Smooth muscle cell (in vitro differentiated cells): ENCODE data around the gene THRA. TPM values are rescaled to one million over a fixed set of nuclear protein-coding genes. Genes with fewer than 3 reads are reported as not detected.
"Not testable (repeated sequence)": the region's sequence is repeated elsewhere in the genome, so short reads cannot be mapped to it uniquely, and the experiment has no call there.

Experiments
- DNase-seq: peaks from one replicate; lab custom pipeline; 2025; ENCODE audit not compliant: unreplicated experiment; lab: John Stamatoyannopoulos, UW
- H2AFZ ChIP-seq: fragments of 200-600 bp; sonication (generic); 2 replicates; pipeline ENCODE4 v1.6.0; 2016; ENCODE audit warnings: antibody characterized with exemption, low read depth, mild to moderate bottlenecking
- H3F3A ChIP-seq: fragments of 200-600 bp; sonication (generic); 2 replicates; pipeline ENCODE4 v1.6.0; 2017; ENCODE audit warnings: antibody characterized with exemption, low read depth
- H3K27ac ChIP-seq: fragments of 200-600 bp; sonication (generic); 2 replicates; pipeline ENCODE4 v1.5.1; 2016; ENCODE audit warnings: low read depth, mild to moderate bottlenecking
- H3K27me3 ChIP-seq: fragments of 200-600 bp; sonication (generic); 2 replicates; pipeline ENCODE4 v1.6.1; 2016; ENCODE audit warnings: low read depth, mild to moderate bottlenecking
- H3K36me3 ChIP-seq: fragments of 200-600 bp; sonication (generic); 2 replicates; pipeline ENCODE4 v1.5.1; 2016; ENCODE audit warnings: low read depth
- H3K4me1 ChIP-seq: fragments of 200-600 bp; sonication (generic); 2 replicates; pipeline ENCODE4 v1.5.1; 2016; ENCODE audit warnings: low read depth
- H3K4me2 ChIP-seq: fragments of 200-600 bp; sonication (generic); 2 replicates; pipeline ENCODE4 v1.6.0; 2016; ENCODE audit warnings: mild to moderate bottlenecking
- H3K4me3 ChIP-seq: fragments of 200-600 bp; sonication (generic); 2 replicates; pipeline ENCODE4 v1.5.1; 2016; ENCODE audit warnings: mild to moderate bottlenecking
- H3K79me2 ChIP-seq: fragments of 200-600 bp; sonication (generic); 2 replicates; pipeline ENCODE4 v1.6.0; 2016; ENCODE audit warnings: low read depth, mild to moderate bottlenecking
- H3K9ac ChIP-seq: fragments of 200-600 bp; sonication (generic); 2 replicates; pipeline ENCODE4 v1.6.0; 2016; ENCODE audit warnings: low read depth
- H3K9me3 ChIP-seq: fragments of 200-600 bp; sonication (generic); replicated peaks from 2 replicates; pipeline ENCODE4 v1.5.1; 2016; ENCODE audit warnings: low read depth
- H4K20me1 ChIP-seq: fragments of 200-600 bp; sonication (generic); 2 replicates; pipeline ENCODE4 v1.6.0; 2016; ENCODE audit warnings: low read depth
- CTCF ChIP-seq: fragments of 200-600 bp; sonication (generic); IDR thresholded peaks from 2 replicates; pipeline ENCODE4 v1.5.1; 2017; ENCODE audit warnings: borderline replicate concordance, mild to moderate bottlenecking, antibody characterized with exemption; ENCODE audit not compliant: insufficient read depth, poor library complexity, severe bottlenecking
- WGBS: methylation state at CpG from one replicate; pipeline ENCODE4 v1.1.7; 2016; ENCODE audit warnings: low lambda C conversion rate; 5-methylcytosine and 5-hydroxymethylcytosine counted together
- microRNA-seq: library from miRNA; unstranded; fragments of <30 nt; microRNA quantifications from one replicate; pipeline ENCODE4, GENCODE V29; 2016; ENCODE audit warnings: borderline number of aligned reads
- polyA plus RNA-seq: library from polyadenylated mRNA; unstranded; fragments of >200 nt; fragmentation: Nextera tagmentation; extraction: Ambion mirVana; gene quantifications from 2 replicates; pipeline ENCODE4 v1.2.1, GENCODE V29; 2016
- small RNA-seq: library from RNA; depleted of rRNA; stranded (forward); fragments of <200 nt; gene quantifications from one replicate; pipeline ENCODE3, GENCODE V24; 2014
- total RNA-seq: library from RNA; depleted of rRNA; stranded (reverse); fragments of >200 nt; gene quantifications from 2 replicates; pipeline ENCODE4 v1.2.3, GENCODE V29; 2014

The THRA gene
- total and polyA plus RNA-seq, 2 experiments from 2014 or later, result 15.6 to 21.2 TPM

- peak overlapping the region; percentile 54 for H3K9ac ChIP-seq
- 36% methylated on average over 14 of the region's 14 CpGs for WGBS
- H3K4me1 ChIP-seq, result peaks cover 8% of the 10 kb centered on the region
- H3K27me3 ChIP-seq, result no peaks in the 10 kb centered on the region
- peaks cover 65% of the 10 kb centered on the region for H3K79me2 ChIP-seq
- H2AFZ ChIP-seq, result peak overlapping the region; percentile 58
- TF ChIP-seq CTCF, result no peak
- peaks cover 5% of the 10 kb centered on the region for H3K36me3 ChIP-seq
- no peaks in the 10 kb centered on the region for H4K20me1 ChIP-seq
- peaks cover 26% of the 10 kb centered on the region for H3F3A ChIP-seq
- H3K4me2 ChIP-seq, result peak overlapping the region; percentile 89
- peak overlapping the region; percentile 76 for H3K4me3 ChIP-seq
- H3K27ac ChIP-seq, result peak overlapping the region; percentile 95
- H3K9me3 ChIP-seq, result no peaks in the 10 kb centered on the region
- DNase-seq, result no peak
Observed at GRCh38 chr17:40139566-40140058, 76.8 kb downstream of the THRA start.

- not testable (repeated sequence) for H3F3A ChIP-seq, H2AFZ ChIP-seq, H3K36me3 ChIP-seq, H3K9ac ChIP-seq, H3K4me2 ChIP-seq, H3K27me3 ChIP-seq, H3K9me3 ChIP-seq, DNase-seq, H3K27ac ChIP-seq, H3K4me3 ChIP-seq, H3K4me1 ChIP-seq
- H3K79me2 ChIP-seq, result peaks cover 65% of the 10 kb centered on the region
- 100% methylated on average over 3 of the region's 3 CpGs for WGBS
- H4K20me1 ChIP-seq, result peaks cover 12% of the 10 kb centered on the region
Observed at GRCh38 chr17:40143166-40143565, 80.4 kb downstream of the THRA start.

Small RNA genes within 50 kb of the gene (microRNA-seq; reads per million reads assigned to microRNA genes)
- 3.5 reads per million for gene MIR6884

Small RNA genes within 50 kb of the gene (small RNA-seq; reads per million reads assigned to genes)
- gene SNORD124, result 1,362 reads per million, percentile 100 among the genes with 10 or more reads in this experiment

Other genes starting within 250 kb of the THRA start
- gene IKZF3, start 198.7 kb upstream of the THRA start, total RNA-seq, result under 0.01 and 0.40 TPM in 2 replicates
- gene IKZF3, start 198.7 kb upstream of the THRA start, polyA plus RNA-seq, result not detected in 2 replicates
- not detected in 2 replicates for gene ZPBP2, start 194.8 kb upstream of the THRA start, total RNA-seq
- not detected in 2 replicates for gene ZPBP2, start 194.8 kb upstream of the THRA start, polyA plus RNA-seq
- gene GSDMB, start 144.3 kb upstream of the THRA start, total RNA-seq, result 16.4 TPM in 2 replicates
- gene GSDMB, start 144.3 kb upstream of the THRA start, polyA plus RNA-seq, result 6.6 and 12.6 TPM in 2 replicates
- 29.8 and 43.5 TPM in 2 replicates for gene ORMDL3, start 135.4 kb upstream of the THRA start, total RNA-seq
- gene ORMDL3, start 135.4 kb upstream of the THRA start, polyA plus RNA-seq, result 24.7 and 34.9 TPM in 2 replicates
- gene LRRC3C, start 135.2 kb upstream of the THRA start, total RNA-seq, result not detected in 2 replicates
- gene LRRC3C, start 135.2 kb upstream of the THRA start, polyA plus RNA-seq, result not detected in 2 replicates
- gene GSDMA, start 100.0 kb upstream of the THRA start, total RNA-seq, result 0.31 and 1.3 TPM in 2 replicates
- gene GSDMA, start 100.0 kb upstream of the THRA start, polyA plus RNA-seq, result 0.28 and 0.50 TPM in 2 replicates
- 58.0 and 83.8 TPM in 2 replicates for gene PSMD3, start 82.2 kb upstream of the THRA start, total RNA-seq
- gene PSMD3, start 82.2 kb upstream of the THRA start, polyA plus RNA-seq, result 110 and 115 TPM in 2 replicates
- gene CSF3, start 47.5 kb upstream of the THRA start, total RNA-seq, result not detected in 2 replicates
- 0.80 TPM in 1 of 2 replicates, not detected in the other for gene CSF3, start 47.5 kb upstream of the THRA start, polyA plus RNA-seq
- gene MED24, start 8.6 kb upstream of the THRA start, total RNA-seq, result 68.2 and 76.9 TPM in 2 replicates
- 74.9 and 77.2 TPM in 2 replicates for gene MED24, start 8.6 kb upstream of the THRA start, polyA plus RNA-seq
- 6.0 and 12.5 TPM in 2 replicates for gene NR1D1, start 37.6 kb downstream of the THRA start, total RNA-seq
- 18.4 and 19.5 TPM in 2 replicates for gene NR1D1, start 37.6 kb downstream of the THRA start, polyA plus RNA-seq
- gene MSL1, start 59.0 kb downstream of the THRA start, total RNA-seq, result 74.9 and 79.0 TPM in 2 replicates
- 24.6 and 26.0 TPM in 2 replicates for gene MSL1, start 59.0 kb downstream of the THRA start, polyA plus RNA-seq
- 25.6 and 33.3 TPM in 2 replicates for gene CASC3, start 77.6 kb downstream of the THRA start, total RNA-seq
- 54.2 and 59.5 TPM in 2 replicates for gene CASC3, start 77.6 kb downstream of the THRA start, polyA plus RNA-seq
- gene RAPGEFL1, start 114.5 kb downstream of the THRA start, total RNA-seq, result 2.6 and 4.0 TPM in 2 replicates
- 3.1 and 6.9 TPM in 2 replicates for gene RAPGEFL1, start 114.5 kb downstream of the THRA start, polyA plus RNA-seq
- 6.5 and 6.7 TPM in 2 replicates for gene WIPF2, start 156.3 kb downstream of the THRA start, total RNA-seq
- gene WIPF2, start 156.3 kb downstream of the THRA start, polyA plus RNA-seq, result 13.9 and 19.6 TPM in 2 replicates
- gene CDC6, start 224.9 kb downstream of the THRA start, total RNA-seq, result 10.4 and 15.1 TPM in 2 replicates
- gene CDC6, start 224.9 kb downstream of the THRA start, polyA plus RNA-seq, result 5.2 and 5.5 TPM in 2 replicates
- 13.6 and 22.5 TPM in 2 replicates for gene RARA, start 246.2 kb downstream of the THRA start, total RNA-seq
- 21.6 and 22.1 TPM in 2 replicates for gene RARA, start 246.2 kb downstream of the THRA start, polyA plus RNA-seq